DMS 273 treated with DMSO at 0.1 percent for 48 hours (cell line): ENCODE results near the gene NSD1.
A peak's percentile ranks its signal among the peaks of the same experiment; 100 is the strongest.
"Not testable (repeated sequence)": the region's sequence is repeated elsewhere in the genome, so short reads cannot be mapped to it uniquely, and the experiment has no call there.

Experiments used
- DNase-seq: peaks from one replicate; lab custom pipeline; 2025; lab: John Stamatoyannopoulos, UW

The NSD1 gene

DNA sequence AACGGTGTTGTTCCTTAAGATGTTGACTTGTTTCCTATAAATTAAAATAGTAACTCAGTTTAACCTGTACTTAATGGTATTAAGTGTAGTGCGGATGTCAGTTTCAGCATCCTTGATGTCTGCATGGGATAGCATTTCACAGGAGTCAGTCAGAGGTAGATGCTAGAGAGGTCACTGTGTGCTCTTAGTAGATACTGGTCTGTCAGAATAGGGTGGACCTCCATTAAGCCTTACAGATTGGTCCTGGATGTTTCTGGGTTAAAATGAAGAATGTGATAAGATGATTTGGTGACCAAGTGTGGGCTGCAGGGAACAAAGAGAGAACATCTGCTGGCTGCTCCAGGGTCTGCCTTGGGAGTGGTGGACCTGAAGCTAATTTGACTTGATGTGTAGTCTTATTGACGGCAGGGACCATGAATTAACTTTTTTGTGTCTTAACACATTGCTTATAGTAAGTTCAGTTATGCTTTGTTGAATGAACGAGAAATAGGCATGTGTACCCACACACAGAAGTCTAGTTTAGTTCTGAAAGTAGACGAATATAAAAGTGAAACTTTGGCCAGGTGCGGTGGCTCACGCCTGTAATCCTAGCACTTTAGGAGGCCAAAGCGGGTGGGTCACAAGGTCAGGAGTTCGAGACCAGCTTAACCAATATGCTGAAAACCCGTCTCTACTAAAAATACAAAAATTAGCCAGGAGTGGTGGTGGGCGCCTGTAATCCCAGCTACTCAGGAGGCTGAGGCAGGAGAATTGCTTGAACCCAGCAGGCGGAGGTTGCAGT, 157.4 kb downstream of the NSD1 start:
- no peak for DNase-seq

- no peak for DNase-seq
Measured at GRCh38 chr5:177291735-177292134, 158.2 kb downstream of the NSD1 start.

DNA sequence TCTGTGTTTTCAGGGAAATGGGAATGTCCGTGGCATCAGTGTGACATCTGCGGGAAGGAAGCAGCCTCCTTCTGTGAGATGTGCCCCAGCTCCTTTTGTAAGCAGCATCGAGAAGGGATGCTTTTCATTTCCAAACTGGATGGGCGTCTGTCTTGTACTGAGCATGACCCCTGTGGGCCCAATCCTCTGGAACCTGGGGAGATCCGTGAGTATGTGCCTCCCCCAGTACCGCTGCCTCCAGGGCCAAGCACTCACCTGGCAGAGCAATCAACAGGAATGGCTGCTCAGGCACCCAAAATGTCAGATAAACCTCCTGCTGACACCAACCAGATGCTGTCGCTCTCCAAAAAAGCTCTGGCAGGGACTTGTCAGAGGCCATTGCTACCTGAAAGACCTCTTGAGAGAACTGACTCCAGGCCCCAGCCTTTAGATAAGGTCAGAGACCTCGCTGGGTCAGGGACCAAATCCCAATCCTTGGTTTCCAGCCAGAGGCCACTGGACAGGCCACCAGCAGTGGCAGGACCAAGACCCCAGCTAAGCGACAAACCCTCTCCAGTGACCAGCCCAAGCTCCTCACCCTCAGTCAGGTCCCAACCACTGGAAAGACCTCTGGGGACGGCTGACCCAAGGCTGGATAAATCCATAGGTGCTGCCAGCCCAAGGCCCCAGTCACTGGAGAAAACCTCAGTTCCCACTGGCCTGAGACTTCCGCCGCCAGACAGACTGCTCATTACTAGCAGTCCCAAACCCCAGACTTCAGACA, 160.4 kb downstream of the NSD1 start:
- no peak for DNase-seq

- no peak for DNase-seq
Measured at GRCh38 chr5:177294632-177295031, 161.1 kb downstream of the NSD1 start.

DNA sequence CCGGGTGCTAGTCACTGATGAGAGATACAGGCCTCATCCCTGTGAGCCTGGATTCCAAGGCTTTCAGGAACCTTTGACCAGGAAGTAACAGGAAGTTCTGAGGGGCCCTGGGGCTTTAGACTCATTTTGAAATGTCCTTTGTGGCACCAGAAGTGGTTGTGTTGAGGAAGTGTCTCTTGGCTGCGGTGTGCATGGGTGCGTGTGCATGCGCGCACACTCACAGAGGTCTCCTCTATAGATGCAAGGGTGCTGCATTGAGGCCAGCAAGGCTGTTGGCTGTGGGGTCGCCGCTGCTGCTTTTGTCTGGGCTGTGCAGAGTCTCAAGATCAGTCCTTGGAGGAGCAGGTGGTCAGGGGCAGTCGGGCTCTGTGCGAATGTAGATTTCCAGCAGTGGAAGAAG, 162.4 kb downstream of the NSD1 start:
- DNase-seq = no peak

DNA sequence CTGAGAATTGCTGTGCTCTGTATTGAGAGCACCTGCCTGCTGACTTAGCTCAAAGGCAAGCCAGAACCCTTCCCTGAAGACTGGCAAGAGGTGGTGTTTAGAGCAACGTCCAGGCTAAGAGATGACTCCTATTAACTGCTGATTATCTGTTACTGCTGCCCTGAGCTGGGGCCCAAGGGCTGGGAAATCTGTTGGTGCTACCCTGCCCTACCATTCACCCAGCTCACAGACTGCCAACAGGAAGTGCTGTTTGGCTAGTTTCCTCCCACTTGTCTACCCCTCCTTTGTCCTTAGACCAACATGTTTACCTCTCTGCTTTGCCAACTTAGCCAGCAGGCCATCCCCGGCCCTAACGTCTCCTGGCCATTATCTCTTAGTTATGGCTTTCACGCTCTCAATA, 163.0 kb downstream of the NSD1 start:
- no peak for DNase-seq

DNA sequence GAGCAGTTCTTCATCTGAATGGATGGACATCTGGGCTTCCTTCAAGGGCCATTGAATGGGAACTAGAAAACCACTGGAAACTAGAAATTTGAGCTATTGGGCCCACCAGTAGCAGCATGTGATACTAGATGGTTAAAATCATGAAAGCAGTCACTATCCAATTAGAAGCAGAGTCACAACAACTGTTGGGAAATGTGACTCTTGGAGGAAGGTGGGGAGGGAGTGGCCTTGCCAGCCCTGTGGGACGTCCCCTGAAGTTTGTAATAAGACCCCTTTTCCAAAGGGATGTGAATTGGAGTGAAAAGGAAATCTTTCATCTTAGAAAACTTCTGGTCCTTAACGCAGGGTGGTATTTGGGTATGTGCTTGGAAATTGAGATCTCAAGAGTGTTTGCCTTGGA, 164.3 kb downstream of the NSD1 start:
- no peak for DNase-seq

- no peak for DNase-seq
Measured at GRCh38 chr5:177299697-177300096, 166.1 kb downstream of the NSD1 start.

DNA sequence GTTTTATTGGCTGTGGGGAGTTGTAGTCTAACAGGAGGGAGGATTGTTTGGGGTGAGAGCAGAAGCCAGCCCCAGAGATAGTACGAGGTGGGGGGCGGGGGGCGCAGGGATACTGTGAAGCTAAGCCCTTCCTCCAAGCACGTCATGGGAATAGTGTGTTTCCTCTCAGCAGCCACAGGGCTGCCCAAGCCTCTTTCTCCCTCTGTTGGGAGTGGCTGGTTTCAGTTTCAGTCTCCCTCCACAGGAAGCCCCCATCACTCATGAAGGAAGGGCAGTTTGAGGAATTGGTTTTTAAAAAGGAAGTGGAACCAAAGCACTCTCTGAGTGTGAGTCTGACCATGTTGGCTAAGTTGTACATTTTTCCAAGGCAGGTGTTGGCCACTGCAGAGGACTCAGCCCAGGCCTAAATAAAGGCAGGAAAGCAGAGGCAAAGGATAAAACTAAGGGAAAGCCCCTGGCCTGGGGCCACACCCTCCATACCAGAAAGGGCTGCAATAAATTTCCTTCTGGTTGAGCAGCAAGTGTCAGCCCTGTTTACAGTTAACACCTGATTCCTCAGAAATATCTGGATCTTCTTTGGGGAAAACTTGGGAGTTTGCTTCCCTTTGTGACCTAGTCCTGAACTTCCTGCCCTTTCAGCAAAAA, 166.8 kb downstream of the NSD1 start:
- DNase-seq = no peak

DNA sequence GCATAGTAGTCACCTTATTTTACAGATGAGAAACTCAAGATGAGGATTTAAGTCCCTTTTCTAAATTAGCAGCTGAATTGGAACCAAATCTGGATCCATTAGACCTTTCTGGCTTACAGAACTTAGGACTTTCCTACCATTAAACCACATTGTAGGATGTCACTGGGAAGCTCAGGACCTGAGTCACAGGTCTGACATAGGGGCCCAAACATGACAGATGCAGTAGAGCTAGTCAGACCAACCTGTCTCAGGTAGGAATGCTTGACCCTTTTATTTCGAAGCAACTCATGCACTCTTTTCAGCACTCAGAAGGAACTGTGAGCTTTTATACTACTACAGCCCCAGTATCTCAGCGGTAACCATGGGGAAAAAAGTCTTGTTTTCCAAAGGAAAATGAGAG, 167.4 kb downstream of the NSD1 start:
- no peak for DNase-seq

DNA sequence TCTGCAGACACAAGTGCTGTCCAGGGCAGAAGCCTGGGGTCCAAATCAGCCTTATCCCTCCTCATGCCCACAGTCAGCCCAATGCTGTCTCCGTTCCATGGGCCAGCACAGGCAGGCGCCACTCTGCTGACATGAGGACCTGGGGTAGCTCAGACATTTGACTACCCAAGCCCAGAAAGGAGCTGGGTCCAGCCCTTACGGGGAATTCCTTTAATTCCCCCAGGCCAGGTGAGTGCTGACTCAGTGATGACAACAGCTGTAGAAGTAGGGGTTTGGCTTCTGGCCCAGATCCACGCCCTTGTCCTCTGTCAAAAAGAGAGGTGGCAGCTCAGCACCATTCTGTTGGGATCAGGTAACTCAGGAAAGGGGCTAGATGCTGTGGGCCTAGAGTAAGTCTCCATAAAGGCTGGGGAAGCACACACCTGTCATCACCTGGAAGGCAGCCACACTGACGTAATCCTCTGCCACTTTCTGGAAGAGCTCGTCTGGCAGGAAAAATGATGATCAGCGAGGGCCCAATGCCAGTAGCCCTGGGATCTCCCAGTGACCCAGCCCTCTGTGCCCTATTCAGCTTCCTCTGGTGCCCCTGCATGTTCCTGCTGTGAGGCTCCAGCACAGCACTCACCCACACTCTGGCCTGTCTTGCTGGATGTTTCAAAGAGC, 168.1 kb downstream of the NSD1 start:
- DNase-seq = no peak

DNA sequence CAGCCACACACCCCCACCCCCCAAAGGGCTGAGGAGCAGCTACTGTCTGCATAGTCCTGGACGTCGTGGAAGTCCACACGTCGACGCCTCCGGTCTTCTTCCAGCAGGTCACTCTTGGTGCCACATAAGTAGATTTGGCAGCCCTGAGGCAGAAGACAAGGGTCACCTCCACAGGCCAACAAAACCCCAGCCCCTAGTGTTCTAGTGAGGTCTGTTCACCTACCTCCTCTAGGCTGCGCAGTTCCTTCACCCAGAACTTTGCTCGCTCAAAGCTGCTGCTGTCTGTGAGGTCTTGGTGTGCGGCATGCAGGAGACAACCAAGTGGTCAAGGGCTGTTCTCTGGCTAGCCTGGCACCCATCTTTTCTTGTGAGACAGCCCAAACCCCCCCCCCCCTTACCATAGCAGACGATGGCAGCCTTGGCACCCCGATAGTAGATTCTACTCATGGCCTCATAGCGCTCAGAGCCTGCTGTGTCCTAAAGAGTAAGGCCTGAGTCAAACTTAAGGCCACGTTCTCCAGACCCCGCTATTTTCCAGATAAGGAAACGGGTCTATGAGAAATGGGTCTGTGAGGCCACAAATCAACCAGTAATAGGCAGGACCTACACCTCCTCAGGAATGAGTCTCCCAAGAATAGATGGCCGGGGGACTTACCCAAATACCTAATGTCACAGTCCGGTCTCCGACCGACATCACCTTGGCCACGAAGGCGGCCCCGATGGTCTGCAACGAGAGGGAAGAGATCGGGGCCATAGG, 169.0 kb downstream of the NSD1 start:
- no peak for DNase-seq

GRCh38 chr5:177303121-177303924, 169.8 kb downstream of the NSD1 start, which contains the start of the genes PRELID1 and RAB24:
Gene PRELID1, plus strand, starts transcription at chr5:177303799. Its CDS starts 187 bp downstream, at chr5:177303986.
Gene RAB24, minus strand, starts transcription at chr5:177303719. Its CDS starts 431 bp downstream, at chr5:177303288.
- peak; percentile 37 for DNase-seq

DNA sequence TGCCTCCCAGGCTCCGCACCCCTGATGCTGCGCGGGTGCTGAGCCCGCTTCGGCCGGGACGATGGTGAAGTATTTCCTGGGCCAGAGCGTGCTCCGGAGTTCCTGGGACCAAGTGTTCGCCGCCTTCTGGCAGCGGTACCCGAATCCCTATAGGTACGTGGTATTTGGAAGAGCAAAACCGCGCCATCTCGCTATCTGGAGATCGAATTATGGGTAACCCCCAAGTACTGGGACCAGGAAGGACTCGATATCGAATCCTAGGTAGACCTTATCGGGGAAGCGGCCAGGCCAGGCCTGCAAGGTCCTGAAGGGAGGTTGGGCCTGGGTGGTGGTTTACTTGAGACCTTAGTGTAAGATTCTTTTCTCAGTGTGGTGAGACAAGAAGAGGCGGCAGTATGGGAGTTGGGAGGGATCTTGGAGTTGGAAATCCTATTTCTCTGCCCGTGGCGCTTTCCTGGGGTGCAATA, 170.4 kb downstream of the NSD1 start:
- DNase-seq = no peak

DNA sequence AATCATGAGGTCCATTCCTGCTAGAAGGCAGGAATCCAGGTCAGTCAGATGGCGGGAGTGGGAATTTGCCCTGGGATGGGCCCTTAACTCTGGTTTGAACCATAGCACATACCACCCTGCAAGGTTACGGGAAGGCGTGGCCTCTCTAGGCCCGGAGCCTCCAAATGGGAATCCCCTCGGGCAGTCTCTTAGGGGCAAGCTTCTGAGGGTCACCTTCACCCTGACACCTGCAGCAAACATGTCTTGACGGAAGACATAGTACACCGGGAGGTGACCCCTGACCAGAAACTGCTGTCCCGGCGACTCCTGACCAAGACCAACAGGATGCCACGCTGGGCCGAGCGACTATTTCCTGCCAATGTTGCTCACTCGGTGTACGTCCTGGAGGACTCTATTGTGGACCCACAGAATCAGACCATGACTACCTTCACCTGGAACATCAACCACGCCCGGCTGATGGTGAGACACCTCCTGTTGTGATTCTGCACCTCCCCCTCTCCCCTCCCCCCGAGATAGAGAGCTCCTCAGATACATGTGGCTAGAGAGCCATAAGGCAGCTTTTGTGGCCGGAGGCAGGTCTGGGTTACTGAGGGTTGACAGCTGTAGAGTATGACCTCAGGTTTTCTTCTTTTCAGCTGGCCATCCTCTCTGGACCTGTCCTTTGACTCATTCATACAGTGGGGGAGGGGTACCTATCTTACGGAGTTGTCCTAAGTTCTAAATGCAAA, 171.0 kb downstream of the NSD1 start:
- DNase-seq = no peak

DNA sequence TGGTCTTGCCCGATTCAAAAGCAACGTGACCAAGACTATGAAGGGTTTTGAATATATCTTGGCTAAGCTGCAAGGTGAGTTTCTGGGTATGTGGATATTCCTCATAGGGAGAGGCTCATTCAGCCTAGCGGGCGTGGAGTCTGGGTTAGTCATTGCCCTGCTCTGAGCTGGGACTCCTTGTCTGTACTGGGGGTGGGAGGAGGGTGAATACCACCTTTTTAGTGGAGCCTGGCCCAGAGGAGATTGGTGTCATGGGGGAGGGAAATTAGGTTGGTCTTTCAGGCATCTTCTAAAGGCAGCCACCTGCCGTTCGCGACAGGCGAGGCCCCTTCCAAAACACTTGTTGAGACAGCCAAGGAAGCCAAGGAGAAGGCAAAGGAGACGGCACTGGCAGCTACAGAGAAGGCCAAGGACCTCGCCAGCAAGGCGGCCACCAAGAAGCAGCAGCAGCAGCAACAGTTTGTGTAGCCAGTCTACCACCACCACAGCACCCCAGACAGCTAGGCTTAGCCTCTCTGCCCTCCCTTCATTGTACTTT, 172.6 kb downstream of the NSD1 start:
- DNase-seq = not testable (repeated sequence)

DNA sequence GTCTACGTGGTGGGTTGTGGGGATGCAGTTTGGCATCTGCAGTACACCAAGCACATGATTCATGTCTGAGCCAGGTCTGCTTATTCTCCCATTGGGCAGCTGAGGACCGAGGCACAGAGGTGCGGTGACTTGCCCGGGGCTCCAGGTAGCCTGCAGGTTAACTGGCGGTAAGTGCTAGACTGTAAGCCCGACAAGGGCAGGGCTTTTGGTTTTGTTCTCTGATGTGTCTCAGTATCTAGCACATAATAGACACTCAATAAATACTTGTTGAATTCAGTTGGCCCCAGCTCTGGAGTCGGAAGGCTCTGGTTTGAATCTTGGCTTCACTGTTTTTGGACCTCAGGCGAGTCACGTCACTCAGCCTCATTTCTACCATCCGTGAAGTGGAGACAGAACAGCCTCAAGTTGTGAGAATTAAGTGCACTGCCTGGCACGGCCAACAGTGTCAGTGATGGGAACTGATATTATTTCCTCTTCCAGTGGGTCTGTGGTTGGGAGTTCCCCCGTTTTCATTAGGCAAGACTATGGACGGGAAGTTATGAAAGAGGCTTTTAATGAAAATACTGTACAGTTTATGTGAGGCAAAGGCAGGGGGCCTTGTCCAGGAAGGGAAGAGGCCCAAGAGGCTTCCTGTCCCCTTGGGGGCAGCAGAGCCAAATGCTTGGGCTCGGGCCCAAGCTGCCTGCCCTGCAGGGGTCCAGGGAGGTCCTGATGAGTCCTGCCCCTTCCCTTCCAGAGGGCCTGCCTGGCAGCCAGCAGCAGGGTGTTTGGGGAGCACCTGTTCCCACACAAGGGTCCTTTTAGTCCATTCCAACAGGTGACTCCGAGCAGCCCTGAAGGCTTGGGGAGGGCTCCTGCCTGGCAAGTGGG, 173.3 kb downstream of the NSD1 start:
- no peak for DNase-seq

GRCh38 chr5:177307544-177308363, 174.2 kb downstream of the NSD1 start:
- DNase-seq = no peak
